ENCODE measurements around the gene PBOV1.

- TF ChIP-seq CTCF (IDR thresholded peaks at IDR 0.05; ENCODE audit: low read length), result no peak
- TF ChIP-seq EZH2phosphoT487 (IDR thresholded peaks at IDR 0.05; ENCODE audit: low read length), result no peak
- no peak for TF ChIP-seq EZH2 (optimal IDR thresholded peaks at IDR 0.05; ENCODE audit: low read depth, low read length)
These were observed 23.1 kb upstream of the PBOV1 start for GRCh38 chr6:138241381-138241780.
